Lower leg skin (tissue), 4 donors: ENCODE measurements around the gene PAPPA. TPM values are rescaled to one million over a fixed set of nuclear protein-coding genes. Genes with fewer than 3 reads are reported as not detected.

ENCODE experiments used
- DNase-seq, 2 donors: peaks; one replicate each; pipeline ENCODE4 v3.0.0-alpha.2; 2019; ENCODE audit warnings: low spot score in 2 of 2
- H3K4me3 ChIP-seq: fragments of 200-600 bp; sonication (generic); 2 replicates; pipeline ENCODE4 v1.5.1; 2017; ENCODE audit warnings: mild to moderate bottlenecking, low read depth; ENCODE audit not compliant: poor library complexity, severe bottlenecking
- CTCF ChIP-seq, 3 donors: fragments of 450-650 bp; IDR thresholded peaks; one replicate each; pipeline ENCODE4 v1.5.1; 2016; ENCODE audit warnings: antibody characterized with exemption in 3 of 3, mild to moderate bottlenecking in 3 of 3, moderate library complexity in 2 of 3
- POLR2A ChIP-seq, 2 donors: fragments of 450-650 bp; IDR thresholded peaks; one replicate each; pipeline ENCODE4 v1.6.1; 2016 to 2017; ENCODE audit warnings: antibody characterized with exemption in 2 of 2, mild to moderate bottlenecking in 1 of 2, moderate library complexity in 1 of 2
- WGBS, 2 donors: methylation state at CpG; one replicate each; pipeline ENCODE4 v1.1.5; 2018; 5-methylcytosine and 5-hydroxymethylcytosine counted together
- intact Hi-C: fragments of 100-400 bp; cut with DNase I; formaldehyde crosslinking; loops from one replicate; pipeline ENCODE4 v1.15.0; 2023; ENCODE audit warnings: low total_unique reads
- total RNA-seq, 4 donors: library from RNA; depleted of rRNA; stranded (reverse); fragments of >200 nt; gene quantifications; one replicate each; pipeline ENCODE4 v1.1.0, GENCODE V29; 2016

PAPPA gene
- total RNA-seq, 4 donors from 2014 or later, result 0.64 to 2.2 (median 1.9) TPM

GRCh38 chr9:116383133-116383532 lies 229.5 kb downstream of the PAPPA start:
- no peak for DNase-seq

GRCh38 chr9:116383936-116384335 lies 230.3 kb downstream of the PAPPA start:
- TF ChIP-seq CTCF (IDR thresholded peaks at IDR 0.05) (no peak), POLR2A (IDR thresholded peaks at IDR 0.05) (no peak)
- 77 to 79% methylated on average over 4 of the region's 4 CpGs for WGBS, 2 donors
- intact Hi-C loops, result no loop called here
- no peak for DNase-seq
- H3K4me3 ChIP-seq, result no peak overlapping the region

More at GRCh38 chr9:116383133-116383532, 229.5 kb downstream of the PAPPA start:
- H3K4me3 ChIP-seq, result no peak overlapping the region
- 73 to 84% methylated on average over 5 of the region's 5 CpGs for WGBS, 2 donors
- intact Hi-C loops, result no loop called here
- no peak for TF ChIP-seq POLR2A (IDR thresholded peaks at IDR 0.05)
- TF ChIP-seq CTCF (IDR thresholded peaks at IDR 0.05), result no peak

GRCh38 chr9:116387934-116388698 lies 234.5 kb downstream of the PAPPA start:
- intact Hi-C loops, result no loop called here
- no peak overlapping the region for H3K4me3 ChIP-seq
- DNase-seq, result no peak
- WGBS, 2 donors, result 61 to 80% methylated on average over 6 of the region's 6 CpGs
- TF ChIP-seq POLR2A (IDR thresholded peaks at IDR 0.05) (no peak), CTCF (IDR thresholded peaks at IDR 0.05) (no peak)

- no peak for TF ChIP-seq POLR2A (IDR thresholded peaks at IDR 0.05)
- no peak for TF ChIP-seq CTCF (IDR thresholded peaks at IDR 0.05)
- H3K4me3 ChIP-seq, result no peak overlapping the region
- no peak for DNase-seq
- WGBS, 2 donors, result 88 to 90% methylated on average over 1 of the region's 1 CpG
- intact Hi-C loops, result no loop called here
Observed at GRCh38 chr9:116389541-116390302, 236.1 kb downstream of the PAPPA start.

- intact Hi-C loops, result no loop called here
- no peak overlapping the region for H3K4me3 ChIP-seq
- no peak for TF ChIP-seq POLR2A (IDR thresholded peaks at IDR 0.05)
- no peak for TF ChIP-seq CTCF (IDR thresholded peaks at IDR 0.05)
- WGBS, 2 donors, result 76 to 84% methylated on average over 7 of the region's 7 CpGs
- no peak for DNase-seq
Observed at GRCh38 chr9:116390303-116391228, 237.0 kb downstream of the PAPPA start.
